GM12891 (cell line): Measurements from ENCODE around the gene RAB36.
"Not testable (repeated sequence)": the region's sequence is repeated elsewhere in the genome, so short reads cannot be mapped to it uniquely, and the experiment has no call there.

Experiments
- DNase-seq: peaks from one replicate; pipeline ENCODE4 v3.0.0; 2011; ENCODE audit warnings: low spot score; ENCODE audit not compliant: insufficient read length
- FAIRE-seq: peaks from 2 replicates; lab custom pipeline; 2011; peaks lifted over from hg19 to GRCh38; lab: Jason Lieb, UNC
- PAX5 ChIP-seq: IDR thresholded peaks from 2 replicates; pipeline ENCODE4 v1.6.1; 2011; ENCODE audit warnings: low read length, moderate library complexity, mild to moderate bottlenecking; ENCODE audit not compliant: insufficient read depth, severe bottlenecking
- POLR2A ChIP-seq: IDR thresholded peaks from 2 replicates; pipeline ENCODE4 v1.6.1; 2011; ENCODE audit warnings: low read depth, low read length, control low read depth
- POLR2AphosphoS5 ChIP-seq: IDR thresholded peaks from 2 replicates; pipeline ENCODE4 v1.6.1; 2011; ENCODE audit warnings: low read depth, low read length, control low read depth
- POU2F2 ChIP-seq: IDR thresholded peaks from 2 replicates; pipeline ENCODE4 v1.6.1; 2011; ENCODE audit warnings: low read depth, mild to moderate bottlenecking, control low read depth, low read length, moderate library complexity
- SPI1 ChIP-seq: IDR thresholded peaks from 2 replicates; pipeline ENCODE4 v1.6.1; 2011; ENCODE audit warnings: low read depth, low read length, control low read depth
- TAF1 ChIP-seq: IDR thresholded peaks from 2 replicates; pipeline ENCODE4 v1.6.1; 2011; ENCODE audit warnings: low read depth, low read length, control low read depth

Gene RAB36

GRCh38 chr22:23126165-23127054 lies 18.9 kb upstream of the RAB36 start:
- FAIRE-seq (no peak), DNase-seq (no peak)
- TF ChIP-seq PAX5 (no peak), POU2F2 (no peak), POLR2A (no peak), POLR2AphosphoS5 (no peak), TAF1 (no peak), SPI1 (no peak)

GRCh38 chr22:23127055-23127756 lies 18.1 kb upstream of the RAB36 start:
- DNase-seq (no peak), FAIRE-seq (no peak)
- TF ChIP-seq TAF1 (no peak), SPI1 (no peak), POLR2AphosphoS5 (no peak), PAX5 (no peak), POLR2A (no peak), POU2F2 (no peak)

DNA sequence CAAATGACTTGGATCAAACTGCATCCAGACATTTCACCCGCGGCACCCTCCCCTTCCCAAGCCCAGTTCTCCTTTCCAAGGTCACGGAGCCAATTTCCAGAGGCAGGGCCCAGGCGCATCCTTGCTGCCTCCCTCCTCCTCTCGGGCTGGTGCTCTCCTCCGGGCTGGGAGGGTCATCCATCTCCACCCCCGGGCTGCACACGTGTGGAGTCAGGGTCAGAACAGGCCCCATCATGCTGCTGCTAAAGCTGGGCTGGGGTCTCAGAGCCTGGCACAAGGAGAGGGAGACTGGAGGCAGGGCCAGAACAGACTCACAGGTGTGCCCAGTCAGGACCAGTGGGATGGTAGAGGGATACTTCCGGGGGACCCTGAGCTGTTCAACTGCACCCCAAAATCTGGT lies 17.5 kb upstream of the RAB36 start:
- TF ChIP-seq TAF1, result no peak
- 0 out of 2 replicates have a peak, but pooled peaks have one; percentile 1 for TF ChIP-seq POU2F2
- no peak for TF ChIP-seq POLR2A
- FAIRE-seq, result no peak
- no peak for DNase-seq

- TF ChIP-seq TAF1 (no peak), POLR2AphosphoS5 (no peak), PAX5 (no peak), SPI1 (no peak), POLR2A (no peak), POU2F2 (no peak)
- DNase-seq (peak; percentile 82), FAIRE-seq (peak; percentile 95)
These were observed 16.8 kb upstream of the RAB36 start for GRCh38 chr22:23128269-23129108.

- DNase-seq (no peak), FAIRE-seq (no peak)
- TF ChIP-seq POLR2AphosphoS5, result no peak
- no peak for TF ChIP-seq SPI1
- no peak for TF ChIP-seq POU2F2
- no peak for TF ChIP-seq POLR2A
- no peak for TF ChIP-seq PAX5
- TF ChIP-seq TAF1, result no peak
These were observed 16.1 kb upstream of the RAB36 start for GRCh38 chr22:23129149-23129548.

DNA sequence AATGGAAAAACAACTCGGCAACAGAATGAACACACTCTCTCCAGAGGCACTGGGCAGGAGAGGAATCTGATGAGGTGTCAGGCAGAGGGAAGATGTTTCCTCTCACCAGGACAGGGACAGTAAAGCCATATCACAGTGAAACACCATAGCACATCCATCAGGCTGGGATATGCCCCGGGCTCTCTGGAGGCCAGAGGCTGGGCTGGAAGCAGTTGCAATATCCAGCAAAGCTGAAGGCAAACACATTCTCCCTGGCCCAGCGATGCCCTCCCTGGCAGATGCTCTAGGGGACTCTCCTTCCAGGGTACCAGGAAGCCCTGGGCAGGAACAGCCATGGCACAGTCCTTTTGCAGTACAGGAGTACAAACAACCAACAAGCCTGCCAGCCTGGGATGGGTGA lies 14.6 kb upstream of the RAB36 start:
- DNase-seq (no peak), FAIRE-seq (no peak)
- TF ChIP-seq POLR2AphosphoS5, result no peak
- TF ChIP-seq PAX5, result no peak

- TF ChIP-seq POLR2AphosphoS5 (no peak), PAX5 (no peak), POLR2A (no peak), TAF1 (no peak), POU2F2 (no peak), SPI1 (no peak)
- FAIRE-seq (no peak), DNase-seq (no peak)
These were observed 13.3 kb upstream of the RAB36 start for GRCh38 chr22:23131931-23132330.

DNA sequence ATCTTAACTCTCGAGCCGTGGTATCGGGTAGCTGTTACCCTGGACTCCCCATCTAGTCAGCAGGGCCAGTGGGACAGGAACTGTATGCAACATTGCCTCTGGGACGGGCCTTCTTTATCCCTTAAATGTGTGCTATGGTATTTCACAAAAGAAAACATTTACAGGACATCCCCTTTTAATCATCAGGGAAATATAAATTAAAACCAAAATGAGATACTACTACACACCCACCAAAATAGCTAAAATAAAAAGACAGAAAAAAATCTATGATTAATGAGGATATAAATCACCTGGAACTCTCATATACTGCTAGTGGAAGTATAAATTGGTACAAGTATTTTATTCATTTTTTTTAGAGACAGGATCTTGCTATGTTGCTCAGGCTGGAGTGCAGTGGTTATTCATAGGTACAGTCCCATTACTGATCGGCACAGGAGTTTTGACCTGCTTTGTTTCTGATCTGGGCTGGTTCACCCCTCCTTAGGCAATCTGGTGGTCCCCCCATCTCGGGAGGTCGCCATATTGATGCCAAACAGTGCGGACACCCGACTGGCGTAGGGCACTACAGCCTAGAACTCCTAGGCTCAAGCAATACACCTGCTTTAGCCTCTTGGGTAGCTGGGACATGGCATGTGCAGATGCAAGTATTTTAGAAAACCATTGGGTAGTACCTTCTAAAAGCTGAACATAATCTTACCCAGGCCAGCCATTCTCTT lies 12.7 kb upstream of the RAB36 start:
- TF ChIP-seq POLR2A (no peak), TAF1 (no peak), PAX5 (no peak), POU2F2 (no peak), SPI1 (no peak), POLR2AphosphoS5 (no peak)
- DNase-seq (no peak), FAIRE-seq (no peak)

DNA sequence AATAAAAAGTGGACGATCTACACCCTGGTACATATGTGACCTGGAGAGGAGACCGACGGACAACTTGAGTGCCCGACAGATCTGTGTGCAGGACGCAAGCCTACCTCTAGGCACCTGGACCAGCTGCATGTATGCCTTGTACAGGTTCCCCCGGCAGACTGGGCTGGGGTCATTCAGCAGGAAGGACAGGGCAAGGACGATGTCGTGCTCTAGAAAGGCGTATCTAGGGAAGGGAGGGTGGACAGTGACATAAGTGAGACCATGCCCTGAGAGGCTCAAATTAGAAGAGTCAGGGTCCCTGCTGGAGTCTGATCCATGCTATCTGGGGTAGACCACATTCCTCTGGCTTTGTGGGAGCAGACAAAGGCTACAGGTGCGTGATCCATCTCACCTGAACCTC lies 11.4 kb upstream of the RAB36 start:
- DNase-seq (no peak), FAIRE-seq (no peak)
- TF ChIP-seq PAX5 (no peak), POLR2AphosphoS5 (no peak), POLR2A (no peak), SPI1 (no peak), TAF1 (no peak), POU2F2 (no peak)

- FAIRE-seq, DNase-seq: not testable (repeated sequence)
These were observed 8.3 kb upstream of the RAB36 start for GRCh38 chr22:23136991-23137390.
